Stimulated activated CD8-positive, alpha-beta memory T cell treated with anti-CD3 and anti-CD28 coated beads, Interleukin-7, amount 100 ng/mL, for 4 hours (primary cell): Measurements from ENCODE around the gene TMEM131L.
"Not testable (repeated sequence)": the region's sequence is repeated elsewhere in the genome, so short reads cannot be mapped to it uniquely, and the experiment has no call there.

Source experiments
- DNase-seq, 2 donors: peaks; one replicate each; pipeline ENCODE4 v3.0.0-alpha.2; 2020; ENCODE audit warnings: low read depth in 2 of 2

The TMEM131L gene

GRCh38 chr4:153466081-153466948 lies at the start of gene TMEM131L:
TSS of gene TMEM131L (plus strand) at chr4:153466360. CDS start at chr4:153466398, 38 bp downstream.
- DNase-seq = peak; percentile 19 to 65

GRCh38 chr4:153416456-153416855 lies 49.7 kb upstream of the TMEM131L start:
- not testable (repeated sequence) for DNase-seq

- DNase-seq = no peak
Measured at GRCh38 chr4:153418121-153418520, 48.0 kb upstream of the TMEM131L start.

- no peak for DNase-seq
Measured at GRCh38 chr4:153418558-153418957, 47.6 kb upstream of the TMEM131L start.

- no peak for DNase-seq
Measured at GRCh38 chr4:153419029-153419428, 47.1 kb upstream of the TMEM131L start.

GRCh38 chr4:153419673-153420278 lies 46.4 kb upstream of the TMEM131L start:
- no peak for DNase-seq

GRCh38 chr4:153420361-153420760 lies 45.8 kb upstream of the TMEM131L start:
- DNase-seq = no peak

GRCh38 chr4:153421941-153422340 lies 44.2 kb upstream of the TMEM131L start:
- no peak for DNase-seq

GRCh38 chr4:153426207-153426885 lies 39.8 kb upstream of the TMEM131L start:
- no peak for DNase-seq

GRCh38 chr4:153427363-153428071 lies 38.6 kb upstream of the TMEM131L start:
- no peak for DNase-seq

- DNase-seq = no peak
Measured at GRCh38 chr4:153428941-153429475, 37.2 kb upstream of the TMEM131L start.

GRCh38 chr4:153432965-153433753 lies 33.0 kb upstream of the TMEM131L start:
- peak; percentile 40 to 51 for DNase-seq

- DNase-seq = no peak
Measured at GRCh38 chr4:153433754-153434105, 32.4 kb upstream of the TMEM131L start.

- no peak for DNase-seq
Measured at GRCh38 chr4:153434190-153434589, 32.0 kb upstream of the TMEM131L start.

- DNase-seq = peak; percentile 27 to 31
Measured at GRCh38 chr4:153438916-153439756, 27.0 kb upstream of the TMEM131L start.

- DNase-seq = no peak
Measured at GRCh38 chr4:153439831-153440230, 26.3 kb upstream of the TMEM131L start.

- DNase-seq = no peak
Measured at GRCh38 chr4:153440475-153440874, 25.7 kb upstream of the TMEM131L start.

GRCh38 chr4:153447175-153447905 lies 18.8 kb upstream of the TMEM131L start:
- no peak for DNase-seq

GRCh38 chr4:153448003-153448731 lies 18.0 kb upstream of the TMEM131L start:
- DNase-seq = no peak
